Retinal pigment epithelial cell (primary cell): ENCODE data around the gene PARD3.

Source experiments
- DNase-seq: peaks from one replicate; pipeline ENCODE4 v3.0.0-alpha.2; 2010; ENCODE audit warnings: low read depth
- H3K4me3 ChIP-seq: 2 replicates; pipeline ENCODE4 v1.5.1; 2011; ENCODE audit warnings: mild to moderate bottlenecking, low read length, control low read depth, moderate library complexity
- CTCF ChIP-seq: conservative IDR thresholded peaks from 2 replicates; pipeline ENCODE4 v1.5.1; 2011; ENCODE audit warnings: low read depth, low read length, control low read depth, inconsistent platforms

Gene PARD3

GRCh38 chr10:34716958-34717357 is 98.1 kb downstream of the PARD3 start:
- TF ChIP-seq CTCF, result no peak
- DNase-seq, result no peak
- no peak overlapping the region for H3K4me3 ChIP-seq

- TF ChIP-seq CTCF, result no peak
- no peak overlapping the region for H3K4me3 ChIP-seq
- DNase-seq, result no peak
Measured at GRCh38 chr10:34716234-34716633, 98.9 kb downstream of the PARD3 start.

- no peak for TF ChIP-seq CTCF
- no peak overlapping the region for H3K4me3 ChIP-seq
- DNase-seq, result no peak
Measured at GRCh38 chr10:34715511-34716187, 99.4 kb downstream of the PARD3 start.

GRCh38 chr10:34713875-34714274 is 101.2 kb downstream of the PARD3 start:
- H3K4me3 ChIP-seq, result no peak overlapping the region
- DNase-seq, result no peak

GRCh38 chr10:34711500-34711899 is 103.6 kb downstream of the PARD3 start:
- no peak for DNase-seq
- TF ChIP-seq CTCF, result no peak
- H3K4me3 ChIP-seq, result no peak overlapping the region

More at GRCh38 chr10:34713875-34714274, 101.2 kb downstream of the PARD3 start:
- TF ChIP-seq CTCF, result no peak

GRCh38 chr10:34710391-34710751 is 104.7 kb downstream of the PARD3 start:
- no peak overlapping the region for H3K4me3 ChIP-seq
- no peak for DNase-seq
- TF ChIP-seq CTCF, result no peak

- H3K4me3 ChIP-seq, result no peak overlapping the region
- no peak for TF ChIP-seq CTCF
- DNase-seq, result no peak
Measured at GRCh38 chr10:34709637-34710390, 105.3 kb downstream of the PARD3 start.
